GM19468 (cell line): ENCODE results near the gene ANKFY1.

Source experiments
- ATAC-seq: cut with Tn5 transposase; IDR thresholded peaks from one replicate; pipeline ENCODE4 v1.9.1; 2021; ENCODE audit warnings: mild to moderate bottlenecking, moderate library complexity, moderate number of reproducible peaks; ENCODE audit not compliant: unreplicated experiment; ENCODE audit errors: extremely low read depth

Gene ANKFY1, protein sequence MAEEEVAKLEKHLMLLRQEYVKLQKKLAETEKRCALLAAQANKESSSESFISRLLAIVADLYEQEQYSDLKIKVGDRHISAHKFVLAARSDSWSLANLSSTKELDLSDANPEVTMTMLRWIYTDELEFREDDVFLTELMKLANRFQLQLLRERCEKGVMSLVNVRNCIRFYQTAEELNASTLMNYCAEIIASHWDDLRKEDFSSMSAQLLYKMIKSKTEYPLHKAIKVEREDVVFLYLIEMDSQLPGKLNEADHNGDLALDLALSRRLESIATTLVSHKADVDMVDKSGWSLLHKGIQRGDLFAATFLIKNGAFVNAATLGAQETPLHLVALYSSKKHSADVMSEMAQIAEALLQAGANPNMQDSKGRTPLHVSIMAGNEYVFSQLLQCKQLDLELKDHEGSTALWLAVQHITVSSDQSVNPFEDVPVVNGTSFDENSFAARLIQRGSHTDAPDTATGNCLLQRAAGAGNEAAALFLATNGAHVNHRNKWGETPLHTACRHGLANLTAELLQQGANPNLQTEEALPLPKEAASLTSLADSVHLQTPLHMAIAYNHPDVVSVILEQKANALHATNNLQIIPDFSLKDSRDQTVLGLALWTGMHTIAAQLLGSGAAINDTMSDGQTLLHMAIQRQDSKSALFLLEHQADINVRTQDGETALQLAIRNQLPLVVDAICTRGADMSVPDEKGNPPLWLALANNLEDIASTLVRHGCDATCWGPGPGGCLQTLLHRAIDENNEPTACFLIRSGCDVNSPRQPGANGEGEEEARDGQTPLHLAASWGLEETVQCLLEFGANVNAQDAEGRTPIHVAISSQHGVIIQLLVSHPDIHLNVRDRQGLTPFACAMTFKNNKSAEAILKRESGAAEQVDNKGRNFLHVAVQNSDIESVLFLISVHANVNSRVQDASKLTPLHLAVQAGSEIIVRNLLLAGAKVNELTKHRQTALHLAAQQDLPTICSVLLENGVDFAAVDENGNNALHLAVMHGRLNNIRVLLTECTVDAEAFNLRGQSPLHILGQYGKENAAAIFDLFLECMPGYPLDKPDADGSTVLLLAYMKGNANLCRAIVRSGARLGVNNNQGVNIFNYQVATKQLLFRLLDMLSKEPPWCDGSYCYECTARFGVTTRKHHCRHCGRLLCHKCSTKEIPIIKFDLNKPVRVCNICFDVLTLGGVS

DNA sequence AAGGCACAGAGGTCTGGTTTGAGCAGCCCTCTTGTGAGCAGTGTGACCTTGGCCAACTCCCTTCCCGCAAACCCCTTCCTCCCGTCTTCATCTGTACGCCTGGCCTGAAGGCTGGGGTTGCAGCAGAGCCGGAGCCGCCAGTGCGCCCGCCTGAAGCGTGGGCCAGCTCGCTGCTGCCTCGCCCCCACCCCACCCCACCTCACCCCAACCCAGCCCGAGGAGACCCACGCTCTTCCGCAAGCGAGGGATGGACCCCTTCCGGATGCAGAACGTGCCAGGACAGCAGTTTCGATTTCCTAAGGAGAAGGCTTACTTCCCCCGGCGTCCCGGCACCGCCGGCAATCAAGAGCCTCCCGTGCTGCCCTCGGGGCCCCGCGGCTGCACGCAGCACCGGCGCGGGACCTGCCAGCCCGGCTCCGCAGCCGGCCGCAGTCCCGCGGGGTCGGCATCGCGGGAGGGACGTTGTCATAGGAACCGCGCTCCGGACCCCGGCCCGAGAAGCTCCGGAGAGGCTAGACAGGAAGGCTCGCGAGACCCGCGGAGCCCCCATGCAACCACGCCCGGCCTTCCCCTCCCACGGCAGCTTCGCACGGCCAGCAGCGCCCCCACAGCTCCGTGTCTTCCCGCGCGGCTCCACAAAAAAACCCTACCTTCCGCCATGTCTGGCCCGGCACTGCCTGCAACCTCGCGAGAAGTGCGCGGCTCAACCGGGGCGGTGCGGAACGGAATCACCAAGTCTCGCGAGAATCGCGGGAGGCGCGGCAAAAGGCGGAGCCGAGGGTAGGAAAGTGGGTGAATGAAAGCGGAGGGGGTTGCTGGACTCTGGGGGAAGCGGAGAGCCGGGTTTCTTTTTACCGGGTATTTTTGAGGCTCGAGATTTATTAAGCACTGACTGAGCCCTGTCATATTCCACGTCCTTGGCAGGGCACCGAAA is at the start of gene ANKFY1:
Gene ANKFY1, minus strand, starts transcription at position 698 of the 934 bp plus-strand sequence. Its CDS starts 38 bp downstream, at position 660.
- no peak for ATAC-seq

DNA sequence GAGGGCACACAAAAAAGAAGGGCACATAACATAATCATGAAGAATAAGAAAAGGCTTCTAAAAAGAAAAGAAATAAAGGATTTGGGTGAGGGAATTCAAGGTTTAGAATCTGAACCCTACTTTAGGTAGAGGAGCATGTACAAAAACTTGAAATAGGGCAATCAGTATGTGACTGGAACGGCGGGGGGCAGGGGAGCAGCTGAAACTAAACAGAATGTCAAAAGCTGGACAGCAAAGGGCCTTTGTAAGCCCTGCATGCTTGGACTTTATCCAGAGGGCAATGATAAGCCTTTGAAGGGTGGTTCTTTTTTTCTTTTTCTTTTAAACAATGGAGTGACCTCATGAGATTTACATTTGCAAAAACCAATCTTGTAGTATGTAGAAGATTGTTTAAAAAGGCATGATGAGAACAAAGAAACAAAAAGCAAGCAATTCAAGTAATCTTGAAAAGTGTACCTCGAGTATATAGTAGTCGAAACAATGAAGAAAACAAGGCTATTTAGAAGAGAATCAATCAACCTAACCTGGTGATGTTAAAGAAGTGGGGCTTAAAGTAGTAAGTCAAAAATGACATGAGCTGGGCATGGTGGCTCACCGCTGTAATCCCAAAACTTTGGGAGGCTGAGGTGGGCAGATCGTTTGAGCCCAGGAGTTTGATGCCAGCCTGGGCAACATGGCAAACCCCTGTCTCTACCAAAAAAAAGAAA is 46.7 kb upstream of the ANKFY1 start:
- ATAC-seq: no peak

GRCh38 chr17:4309897-4310296 is 46.1 kb upstream of the ANKFY1 start:
- no peak for ATAC-seq

DNA sequence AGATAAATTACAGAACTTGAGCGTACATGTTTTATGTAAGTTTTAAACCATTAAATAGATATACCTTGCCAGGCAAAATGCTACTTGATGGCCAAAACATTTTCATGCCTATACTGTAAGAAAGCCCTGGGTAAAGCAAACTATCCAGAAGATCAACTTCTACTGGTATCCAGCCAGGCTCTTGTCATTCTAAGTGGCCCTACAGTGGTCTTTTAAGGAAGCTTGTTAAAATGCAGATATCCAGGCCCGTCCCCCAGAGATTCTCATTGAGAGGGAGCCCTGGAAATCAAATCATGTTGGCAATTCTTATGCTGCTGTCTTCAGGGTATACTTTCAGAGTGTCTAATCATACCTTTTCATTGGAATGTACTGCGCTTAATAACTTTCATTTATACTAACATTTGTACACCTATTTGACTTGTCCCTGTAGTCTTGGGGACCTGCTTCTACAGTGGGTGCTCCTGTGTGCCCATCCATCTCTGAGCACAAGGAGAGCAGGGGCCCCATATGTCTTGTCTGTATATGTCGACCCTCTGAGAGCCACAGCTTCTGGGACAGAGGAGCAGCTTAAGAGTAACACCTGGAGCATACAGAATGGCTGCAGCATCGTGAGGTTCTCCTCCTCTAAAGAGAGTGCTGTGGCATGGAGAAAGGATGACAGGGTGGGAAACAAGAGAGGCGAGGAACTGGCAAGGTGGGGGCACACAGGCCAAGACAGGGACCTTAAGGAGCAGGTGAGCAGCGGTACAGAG is 43.6 kb upstream of the ANKFY1 start:
- no peak for ATAC-seq

GRCh38 chr17:4305224-4305623 is 41.4 kb upstream of the ANKFY1 start:
- ATAC-seq: no peak

DNA sequence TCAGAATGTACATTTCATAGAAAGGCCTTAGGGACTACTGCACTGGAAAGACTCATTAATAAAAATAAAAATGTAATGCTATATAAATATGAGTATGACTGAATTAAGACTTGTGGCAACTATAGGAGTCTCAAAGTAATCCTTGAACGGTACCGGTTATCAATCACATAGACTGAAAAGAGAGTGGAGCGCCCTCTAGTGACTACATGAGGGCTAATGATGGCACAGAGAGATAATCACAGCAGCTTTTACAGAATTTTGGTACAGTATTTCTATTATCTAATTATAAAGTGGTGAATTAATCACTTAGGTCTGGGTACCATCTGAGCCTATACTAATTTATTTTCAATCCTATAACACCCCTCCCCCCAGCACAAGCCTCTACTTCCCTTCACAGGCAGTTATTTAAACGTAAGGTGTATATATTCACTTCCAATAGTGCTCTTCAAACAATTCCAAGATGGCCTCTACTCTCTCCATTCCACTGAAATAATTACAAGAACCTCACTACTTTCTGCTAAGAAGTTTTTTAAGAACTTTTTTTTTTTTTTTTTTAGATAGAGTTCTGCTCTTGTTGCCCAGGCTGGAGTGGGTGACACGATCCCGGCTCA is 40.7 kb upstream of the ANKFY1 start:
- no peak for ATAC-seq

- no peak for ATAC-seq
Observed at GRCh38 chr17:4301066-4301465, 37.3 kb upstream of the ANKFY1 start.

GRCh38 chr17:4297351-4297750 is 33.6 kb upstream of the ANKFY1 start:
- no peak for ATAC-seq

GRCh38 chr17:4295686-4296085 is 31.9 kb upstream of the ANKFY1 start:
- no peak for ATAC-seq

DNA sequence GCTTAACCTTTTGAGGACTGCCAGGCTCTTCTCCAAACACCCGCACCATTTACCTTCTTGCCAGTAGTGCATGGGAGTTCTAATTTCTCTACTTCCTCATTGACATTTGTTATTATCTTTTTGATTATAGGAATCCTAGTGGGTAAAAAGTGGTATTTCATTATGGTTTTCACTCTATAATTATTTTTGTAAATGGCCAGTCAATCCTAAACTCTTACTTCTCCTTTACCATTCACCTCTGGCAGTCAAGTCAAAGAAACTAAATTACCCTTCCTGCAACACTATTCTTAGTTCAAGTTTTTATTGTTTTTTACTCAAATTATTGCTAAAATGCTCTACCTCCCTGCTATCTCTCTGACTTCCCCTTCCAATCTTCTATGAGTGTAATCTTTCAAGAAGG is 29.8 kb upstream of the ANKFY1 start:
- ATAC-seq: no peak

DNA sequence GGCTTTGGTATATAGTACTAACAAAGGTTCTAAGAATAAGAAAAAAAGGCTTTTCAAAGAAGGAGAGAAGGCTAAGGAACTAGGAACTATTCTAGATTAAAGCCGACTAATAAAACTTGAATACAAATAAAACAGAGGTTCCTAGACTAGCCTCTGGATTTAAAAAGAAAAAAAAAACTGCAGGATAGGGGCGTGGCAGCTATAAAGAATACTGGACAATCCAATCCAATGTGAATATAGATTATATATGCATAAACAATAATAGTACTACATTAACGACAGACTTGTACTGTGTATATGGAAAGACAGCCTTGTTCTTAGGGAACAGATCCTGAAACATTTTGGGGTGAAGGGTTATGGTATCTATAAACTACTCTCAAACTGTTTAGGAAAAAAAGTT is 23.9 kb upstream of the ANKFY1 start:
- no peak for ATAC-seq

- no peak for ATAC-seq
Observed at GRCh38 chr17:4276514-4276913, 12.7 kb upstream of the ANKFY1 start.

GRCh38 chr17:4272972-4273368 is 9.2 kb upstream of the ANKFY1 start:
- no peak for ATAC-seq

DNA sequence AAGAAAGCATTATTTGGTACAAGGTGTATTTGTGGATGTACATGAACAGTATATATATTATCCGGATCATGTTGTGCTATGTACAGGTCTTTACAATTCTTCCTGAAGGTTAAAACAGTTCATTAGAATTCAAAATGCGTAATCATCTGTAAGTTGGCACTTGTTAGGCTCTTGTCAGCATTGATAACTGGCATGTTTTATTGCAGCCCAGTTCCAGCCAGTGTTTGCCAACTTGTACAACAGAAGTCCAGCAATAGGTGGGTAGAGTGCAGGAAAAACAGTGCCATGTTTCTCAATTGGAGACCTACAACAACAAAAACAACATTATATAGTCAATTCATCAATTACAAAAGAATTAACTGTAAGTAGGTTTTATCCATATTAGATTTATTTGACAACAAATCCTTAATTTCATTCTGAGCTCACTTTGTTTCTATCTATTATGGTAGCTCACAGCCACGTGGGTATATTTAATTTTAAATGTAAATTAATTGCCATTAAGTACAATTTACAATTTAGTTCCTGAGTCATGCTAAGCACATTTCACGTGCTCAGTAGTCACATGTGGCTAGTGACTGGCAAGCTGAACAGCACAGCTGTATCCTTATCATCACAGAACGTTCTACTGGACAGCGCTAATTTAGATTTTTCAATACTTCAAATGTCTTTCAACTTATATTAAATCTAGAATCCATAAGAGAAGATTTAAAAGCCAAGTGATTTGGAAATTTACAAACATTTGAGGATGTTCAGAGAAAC is 8.6 kb upstream of the ANKFY1 start:
- no peak for ATAC-seq

DNA sequence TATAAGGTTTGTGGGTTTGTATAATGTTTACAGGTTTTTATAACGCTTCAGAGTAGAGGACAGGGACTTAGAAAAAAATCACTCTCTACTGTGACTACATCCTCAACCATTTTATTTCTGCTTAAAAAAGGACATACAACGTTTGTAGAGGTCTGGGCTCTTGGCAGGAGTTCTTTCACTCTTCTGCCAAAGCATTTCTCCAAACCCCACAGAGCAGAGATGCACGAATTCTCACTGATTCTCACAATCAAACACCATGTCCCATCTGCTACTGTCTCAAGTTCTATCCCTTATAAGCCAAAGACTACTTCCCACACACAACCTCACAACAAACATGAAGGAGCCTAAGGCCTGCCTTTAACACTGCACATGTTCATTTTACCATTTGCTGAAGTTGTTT is 7.0 kb upstream of the ANKFY1 start:
- ATAC-seq: no peak

DNA sequence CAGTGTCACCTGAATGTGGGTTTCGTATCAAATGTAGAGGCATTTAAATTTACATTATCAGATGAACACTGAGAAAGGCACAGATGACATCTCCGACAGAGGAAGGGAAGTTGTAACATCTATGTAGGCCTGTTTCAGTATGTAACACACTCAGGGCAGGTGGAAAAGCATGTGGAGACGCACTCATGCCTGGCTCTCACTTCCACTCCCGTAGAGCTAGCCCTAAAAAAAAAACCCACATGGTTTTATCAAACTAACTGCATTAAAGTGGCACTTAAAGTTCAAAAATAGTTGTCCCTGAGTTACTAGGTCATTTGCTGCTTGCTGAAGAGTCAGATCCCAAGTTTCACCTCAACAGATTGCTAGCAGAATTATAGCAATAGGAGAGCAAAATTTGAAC is 6.1 kb upstream of the ANKFY1 start:
- no peak for ATAC-seq

DNA sequence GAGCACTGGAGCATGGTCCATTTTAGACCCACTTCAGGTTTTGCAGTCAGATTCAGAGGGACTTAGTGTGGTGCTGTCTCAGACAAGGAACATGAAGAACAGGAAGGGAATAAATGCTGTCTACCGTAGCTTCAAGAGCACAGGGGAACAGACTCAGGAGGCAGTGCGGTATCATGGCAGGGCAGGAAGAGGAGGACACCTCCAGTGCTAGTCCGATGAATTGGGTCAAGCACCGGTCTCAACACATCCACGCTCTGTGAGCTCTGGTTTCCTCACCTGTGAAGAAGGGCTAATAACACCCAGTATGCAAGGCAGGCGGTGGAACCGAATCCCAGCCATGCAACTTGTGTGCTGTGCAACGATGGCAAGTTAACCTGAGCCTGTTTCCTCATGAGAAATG is 3.6 kb upstream of the ANKFY1 start:
- ATAC-seq: no peak
